ENCODE measurements around the gene ECI2. TPM values are rescaled to one million over a fixed set of nuclear protein-coding genes. Genes with fewer than 3 reads are reported as not detected.

ECI2 gene
- total and polyA plus RNA-seq, 2 experiments from 2014 or later = 99.6 to 173 TPM

GRCh38 chr6:4139272-4139671 lies 3.9 kb upstream of the ECI2 start:
- Histone ChIP-seq H3K9me3 (ENCODE audit: low read depth) (no peaks in the 10 kb centered on the region), H3K27ac (no peak overlapping the region), H3K36me3 (no peaks in the 10 kb centered on the region), H3K27me3 (no peaks in the 10 kb centered on the region), H3K4me1 (ENCODE audit: low read depth) (no peaks in the 10 kb centered on the region), H3K4me3 (no peak overlapping the region)
- TF ChIP-seq CTCF (IDR thresholded peaks at IDR 0.05; ENCODE audit: low read depth, low read length) = no peak
- peak in 1 of 2 donors; percentile 37 for DNase-seq (ENCODE audit: low read depth in 1 of 2, low spot score in 1 of 2)

DNA sequence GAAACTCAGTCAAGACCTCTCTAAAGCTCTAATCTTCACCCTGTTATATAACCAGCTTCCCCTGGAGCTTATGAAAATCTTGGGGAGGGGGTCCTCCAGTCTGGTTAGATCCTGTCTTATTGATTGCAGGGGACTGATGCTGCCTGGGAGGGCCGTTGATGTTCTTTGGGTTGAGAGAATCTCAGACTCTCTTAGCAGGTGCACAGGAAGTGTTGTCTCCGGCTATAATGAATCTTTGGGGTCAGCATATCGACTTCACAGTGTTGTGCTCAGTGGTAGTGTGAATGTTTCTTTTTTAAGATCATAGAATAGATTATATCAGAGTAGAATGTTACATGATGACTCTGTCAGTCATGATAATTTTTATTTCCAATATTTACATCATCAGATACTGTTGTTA lies 2.8 kb upstream of the ECI2 start:
- Histone ChIP-seq H3K4me3 (no peak overlapping the region), H3K4me1 (ENCODE audit: low read depth) (peaks cover 7% of the 10 kb centered on the region), H3K27ac (no peak overlapping the region), H3K36me3 (no peaks in the 10 kb centered on the region), H3K9me3 (ENCODE audit: low read depth) (no peaks in the 10 kb centered on the region), H3K27me3 (no peaks in the 10 kb centered on the region)
- no peak for DNase-seq (ENCODE audit: low read depth in 1 of 2, low spot score in 1 of 2)
- no peak for TF ChIP-seq CTCF (IDR thresholded peaks at IDR 0.05; ENCODE audit: low read depth, low read length)

- no peaks in the 10 kb centered on the region for H3K27me3 ChIP-seq
- no peaks in the 10 kb centered on the region for H3K9me3 ChIP-seq (ENCODE audit: low read depth)
- no peak for TF ChIP-seq CTCF (IDR thresholded peaks at IDR 0.05; ENCODE audit: low read depth, low read length)
- no peak for DNase-seq (ENCODE audit: low read depth in 1 of 2, low spot score in 1 of 2)
- peak overlapping the region; percentile 60 for H3K4me3 ChIP-seq
- no peaks in the 10 kb centered on the region for H3K36me3 ChIP-seq
- H3K27ac ChIP-seq = no peak overlapping the region
- peaks cover 7% of the 10 kb centered on the region for H3K4me1 ChIP-seq (ENCODE audit: low read depth)
Measured at GRCh38 chr6:4136354-4136831, 1.0 kb upstream of the ECI2 start.

- peak; percentile 95 to 98 for DNase-seq (ENCODE audit: low read depth in 1 of 2, low spot score in 1 of 2)
- no peak for TF ChIP-seq CTCF (IDR thresholded peaks at IDR 0.05; ENCODE audit: low read depth, low read length)
- H3K4me1 ChIP-seq (ENCODE audit: low read depth) = peaks cover 7% of the 10 kb centered on the region
- peak overlapping the region; percentile 60 for H3K4me3 ChIP-seq
- no peaks in the 10 kb centered on the region for H3K36me3 ChIP-seq
- H3K27ac ChIP-seq = no peak overlapping the region
- H3K27me3 ChIP-seq = no peaks in the 10 kb centered on the region
- no peaks in the 10 kb centered on the region for H3K9me3 ChIP-seq (ENCODE audit: low read depth)
Measured at GRCh38 chr6:4135665-4136353, 434 bp upstream of the ECI2 start.

GRCh38 chr6:4133941-4134838 lies 1.2 kb downstream of the ECI2 start:
- Histone ChIP-seq H3K27me3 (no peaks in the 10 kb centered on the region), H3K4me1 (ENCODE audit: low read depth) (peaks cover 7% of the 10 kb centered on the region), H3K9me3 (ENCODE audit: low read depth) (no peaks in the 10 kb centered on the region), H3K36me3 (peaks cover 15% of the 10 kb centered on the region), H3K4me3 (peak overlapping the region; percentile 60), H3K27ac (peak overlapping the region; percentile 53)
- no peak for TF ChIP-seq CTCF (IDR thresholded peaks at IDR 0.05; ENCODE audit: low read depth, low read length)
- peak; percentile 20 to 31 for DNase-seq (ENCODE audit: low read depth in 1 of 2, low spot score in 1 of 2)

Measured in cardiac muscle cell (in vitro differentiated cells and primary cell).